PC-9 (cell line): ENCODE data around the gene VDR. TPM values are rescaled to one million over a fixed set of nuclear protein-coding genes. Genes with fewer than 3 reads are reported as not detected.

Experiments used
- BruUV-seq: library from RNA; stranded (reverse); fragments of 400-500 nt; replicated peaks from 2 replicates; lab custom pipeline; 2021; lab: Mats Ljungman, UMichigan
- CTCF ChIA-PET: fragments of 300-600 bp; sonication (Branson Sonifier 250); formaldehyde crosslinking; loops from one replicate; lab custom pipeline; 2022; ENCODE audit warnings: antibody characterized with exemption; lab: Charles Lee
- POLR2A ChIA-PET: fragments of 300-600 bp; sonication (Branson Sonifier 250); formaldehyde crosslinking; loops from one replicate; lab custom pipeline; 2022; ENCODE audit warnings: antibody characterized with exemption; ENCODE audit not compliant: unreplicated experiment; lab: Charles Lee
- DNase-seq, 2 experiments: peaks; one replicate each; pipeline versions ENCODE4 v3.0.0 to v3.0.0-alpha.2; 2015 to 2022; ENCODE audit warnings: mixed read lengths in 1 of 2
- H2AFZ ChIP-seq: fragments of 200-600 bp; sonication (generic); 2 replicates; pipeline ENCODE4 v1.8.1; 2017; ENCODE audit warnings: antibody characterized with exemption
- H3F3A ChIP-seq: fragments of 200-600 bp; sonication (generic); 2 replicates; pipeline ENCODE4 v1.8.1; 2017; ENCODE audit warnings: antibody characterized with exemption, mild to moderate bottlenecking, low read depth; ENCODE audit not compliant: insufficient read depth
- H3K27ac ChIP-seq: fragments of 200-600 bp; sonication (generic); 2 replicates; pipeline ENCODE4 v1.6.1; 2016; ENCODE audit warnings: mixed run types
- H3K27me3 ChIP-seq: fragments of 200-600 bp; sonication (generic); 2 replicates; pipeline ENCODE4 v1.6.1; 2016; ENCODE audit warnings: low read depth, mixed run types; ENCODE audit not compliant: insufficient read depth
- H3K36me3 ChIP-seq: fragments of 200-600 bp; sonication (generic); 2 replicates; pipeline ENCODE4 v1.6.1; 2016; ENCODE audit warnings: low read depth, mixed run types
- H3K4me1 ChIP-seq: fragments of 200-600 bp; sonication (generic); replicated peaks from 2 replicates; pipeline ENCODE4 v1.6.1; 2016; ENCODE audit warnings: mixed run types; ENCODE audit not compliant: insufficient read depth
- H3K4me2 ChIP-seq: fragments of 200-600 bp; sonication (generic); 2 replicates; pipeline ENCODE4 v1.6.1; 2017; ENCODE audit warnings: mixed run types
- H3K4me3 ChIP-seq: fragments of 200-600 bp; sonication (generic); 2 replicates; pipeline ENCODE4 v1.6.1; 2016; ENCODE audit warnings: mixed run types
- H3K79me2 ChIP-seq: fragments of 200-600 bp; sonication (generic); 2 replicates; pipeline ENCODE4 v1.6.1; 2017; ENCODE audit warnings: low read depth, mixed run types
- H3K9me2 ChIP-seq: fragments of 200-600 bp; sonication (generic); 2 replicates; pipeline ENCODE4 v1.8.1; 2017; ENCODE audit warnings: mild to moderate bottlenecking; ENCODE audit not compliant: insufficient read depth
- H3K9me3 ChIP-seq: fragments of 200-600 bp; sonication (generic); 2 replicates; pipeline ENCODE4 v1.8.1; 2016; ENCODE audit warnings: low read depth; ENCODE audit not compliant: insufficient read depth
- H4K20me1 ChIP-seq: fragments of 200-600 bp; sonication (generic); 2 replicates; pipeline ENCODE4 v1.8.1; 2017; ENCODE audit not compliant: insufficient read depth
- CTCF ChIP-seq: fragments of 200-600 bp; sonication (generic); conservative IDR thresholded peaks from 2 replicates; pipeline ENCODE4 v1.6.1; 2017; ENCODE audit warnings: mixed run types, antibody characterized with exemption, mild to moderate bottlenecking, moderate library complexity
- EZH2 ChIP-seq: fragments of 200-600 bp; sonication (generic); IDR thresholded peaks from 2 replicates; pipeline ENCODE4 v1.8.0; 2017; ENCODE audit warnings: antibody characterized with exemption, low read depth
- intact Hi-C: fragments of 100-400 bp; cut with micrococcal nuclease; formaldehyde crosslinking; loops from one replicate; pipeline ENCODE4 v1.10.0; 2022; ENCODE audit not compliant: unreplicated experiment
- total RNA-seq: library from RNA; stranded (reverse); gene quantifications from 2 replicates; pipeline ENCODE4 v1.2.3, GENCODE V29; 2021

The VDR gene
- total RNA-seq, 1 experiment from 2014 or later, result 12.3 TPM

GRCh38 chr12:47863467-47863866 is 41.3 kb downstream of the VDR start:
- H4K20me1 ChIP-seq, result no peaks in the 10 kb centered on the region
- POLR2A ChIA-PET, result no interaction called here
- no peak overlapping the region for H3K27ac ChIP-seq
- H3K79me2 ChIP-seq, result no peaks in the 10 kb centered on the region
- H3K36me3 ChIP-seq, result no peaks in the 10 kb centered on the region
- no peak for TF ChIP-seq EZH2
- TF ChIP-seq CTCF, result no peak
- no peak for DNase-seq
- CTCF ChIA-PET, result interaction anchor here (0.6 kb wide), 1 partner anchor 97 kb away, joined by 12 read pairs; no protein-coding TSS in a partner anchor
- BruUV-seq, result no TSS peak
- H3K27me3 ChIP-seq, result no peaks in the 10 kb centered on the region
- peaks cover 8% of the 10 kb centered on the region for H3K4me1 ChIP-seq
- intact Hi-C loops, result no loop called here
- H3F3A ChIP-seq, result peaks cover 6% of the 10 kb centered on the region; the same call in 1 of the 2 replicates
- no peak overlapping the region for H3K4me2 ChIP-seq
- no peaks in the 10 kb centered on the region for H3K9me3 ChIP-seq
- no peak overlapping the region for H3K4me3 ChIP-seq
- H3K9me2 ChIP-seq, result no peaks in the 10 kb centered on the region
- H2AFZ ChIP-seq, result no peak overlapping the region

GRCh38 chr12:47862881-47863280 is 41.9 kb downstream of the VDR start:
- H3K4me1 ChIP-seq, result peaks cover 11% of the 10 kb centered on the region
- ChIA-PET CTCF (no interaction called here), POLR2A (no interaction called here)
- no peak overlapping the region for H3K4me2 ChIP-seq
- no peaks in the 10 kb centered on the region for H4K20me1 ChIP-seq
- no peaks in the 10 kb centered on the region for H3K36me3 ChIP-seq
- H3K27me3 ChIP-seq, result no peaks in the 10 kb centered on the region
- H3K27ac ChIP-seq, result no peak overlapping the region
- no peak for TF ChIP-seq EZH2
- H2AFZ ChIP-seq, result no peak overlapping the region
- intact Hi-C loops, result no loop called here
- no peaks in the 10 kb centered on the region for H3K9me3 ChIP-seq
- H3F3A ChIP-seq, result peaks cover 6% of the 10 kb centered on the region; the same call in 1 of the 2 replicates
- BruUV-seq, result no TSS peak
- no peak for DNase-seq
- H3K79me2 ChIP-seq, result no peaks in the 10 kb centered on the region
- H3K9me2 ChIP-seq, result no peaks in the 10 kb centered on the region
- H3K4me3 ChIP-seq, result no peak overlapping the region

- Histone ChIP-seq H2AFZ (no peak overlapping the region), H3K9me3 (no peaks in the 10 kb centered on the region), H3K27me3 (no peaks in the 10 kb centered on the region), H3K36me3 (no peaks in the 10 kb centered on the region), H3K27ac (no peak overlapping the region), H4K20me1 (no peaks in the 10 kb centered on the region), H3K4me1 (peaks cover 11% of the 10 kb centered on the region), H3K4me3 (no peak overlapping the region), H3K9me2 (no peaks in the 10 kb centered on the region), H3K79me2 (no peaks in the 10 kb centered on the region), H3F3A (peaks cover 6% of the 10 kb centered on the region; the same call in 1 of the 2 replicates), H3K4me2 (no peak overlapping the region)
- DNase-seq, result no peak
- TF ChIP-seq CTCF, result no peak
- no peak for TF ChIP-seq EZH2
- ChIA-PET CTCF (interaction anchor here (0.6 kb wide), 1 partner anchor 87 kb away, joined by 3 read pairs; no protein-coding TSS in a partner anchor), POLR2A (no interaction called here)
- intact Hi-C loops, result no loop called here
- BruUV-seq, result no TSS peak
Observed at GRCh38 chr12:47862167-47862750, 42.5 kb downstream of the VDR start.
